ENCODE results near the gene SLC15A4. TPM values are rescaled to one million over a fixed set of nuclear protein-coding genes. Genes with fewer than 3 reads are reported as not detected.

Gene SLC15A4
- total RNA-seq, 2 donors from 2014 or later = 28.2 to 39.5 TPM

DNA sequence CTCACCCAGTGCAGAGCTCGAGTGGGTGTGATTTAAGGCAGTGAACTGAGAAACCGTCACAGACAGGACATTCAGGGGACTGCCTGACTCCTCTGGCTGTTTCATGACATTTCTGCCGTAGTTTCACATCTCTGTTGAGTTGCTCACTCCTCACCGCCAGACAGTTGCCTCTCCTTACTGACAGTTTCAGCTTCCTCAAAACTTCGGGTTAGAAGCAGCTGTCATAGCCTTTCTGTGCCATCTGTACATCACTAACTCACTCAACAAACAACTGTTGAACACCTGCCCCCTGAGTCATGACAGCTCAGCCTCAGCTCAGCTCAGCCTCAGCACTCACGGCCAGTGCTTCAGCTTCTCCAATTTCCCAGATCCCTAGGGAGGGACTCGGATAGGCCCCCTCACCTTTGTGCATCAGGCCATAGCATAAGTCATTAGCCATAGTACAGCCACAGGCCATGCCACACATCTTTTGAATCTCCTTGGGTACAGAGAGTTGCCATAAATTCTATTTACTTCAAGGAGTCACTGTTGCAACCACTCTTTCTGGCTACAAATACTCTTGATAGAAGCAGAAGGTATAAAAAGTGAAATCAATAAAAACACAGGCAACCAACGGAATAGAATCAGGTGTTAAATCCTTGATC lies 6.2 kb upstream of the SLC15A4 start:
- Histone ChIP-seq H3K27ac (ENCODE audit: low read depth, low read length) (no peak overlapping the region), H3K4me1 (ENCODE audit: control insufficient read depth, insufficient read depth, low read length) (no peaks in the 10 kb centered on the region), H3K27me3 (ENCODE audit: control insufficient read depth, insufficient read depth, low read length, poor library complexity, severe bottlenecking) (no peaks in the 10 kb centered on the region), H3K9ac (ENCODE audit: extremely low read depth, low read length, poor library complexity, severe bottlenecking) (no peak overlapping the region), H3K36me3 (ENCODE audit: control insufficient read depth, insufficient read depth, low read length) (peaks cover 4% of the 10 kb centered on the region), H3K4me3 (ENCODE audit: low read length) (no peak overlapping the region), H3K9me3 (ENCODE audit: control insufficient read depth, low read length) (no peaks in the 10 kb centered on the region)
- TF ChIP-seq, protein P1, sequence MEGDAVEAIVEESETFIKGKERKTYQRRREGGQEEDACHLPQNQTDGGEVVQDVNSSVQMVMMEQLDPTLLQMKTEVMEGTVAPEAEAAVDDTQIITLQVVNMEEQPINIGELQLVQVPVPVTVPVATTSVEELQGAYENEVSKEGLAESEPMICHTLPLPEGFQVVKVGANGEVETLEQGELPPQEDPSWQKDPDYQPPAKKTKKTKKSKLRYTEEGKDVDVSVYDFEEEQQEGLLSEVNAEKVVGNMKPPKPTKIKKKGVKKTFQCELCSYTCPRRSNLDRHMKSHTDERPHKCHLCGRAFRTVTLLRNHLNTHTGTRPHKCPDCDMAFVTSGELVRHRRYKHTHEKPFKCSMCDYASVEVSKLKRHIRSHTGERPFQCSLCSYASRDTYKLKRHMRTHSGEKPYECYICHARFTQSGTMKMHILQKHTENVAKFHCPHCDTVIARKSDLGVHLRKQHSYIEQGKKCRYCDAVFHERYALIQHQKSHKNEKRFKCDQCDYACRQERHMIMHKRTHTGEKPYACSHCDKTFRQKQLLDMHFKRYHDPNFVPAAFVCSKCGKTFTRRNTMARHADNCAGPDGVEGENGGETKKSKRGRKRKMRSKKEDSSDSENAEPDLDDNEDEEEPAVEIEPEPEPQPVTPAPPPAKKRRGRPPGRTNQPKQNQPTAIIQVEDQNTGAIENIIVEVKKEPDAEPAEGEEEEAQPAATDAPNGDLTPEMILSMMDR (conservative IDR thresholded peaks at IDR 0.05) = no peak
- H3K27me3 Mint-ChIP-seq (ENCODE audit: insufficient read depth) = no peaks in the 10 kb centered on the region
- no peaks in the 10 kb centered on the region for H3K9me3 Mint-ChIP-seq
- peaks cover 1% of the 10 kb centered on the region for H3K4me1 Mint-ChIP-seq
- H3K4me3 Mint-ChIP-seq = no peak overlapping the region
- H3K36me3 Mint-ChIP-seq (ENCODE audit: low read depth) = peaks cover 16% of the 10 kb centered on the region
- DNase-seq = no peak
- no peak overlapping the region for H3K27ac Mint-ChIP-seq
- 67 to 80% methylated on average over 3 to 8 of the region's 8 CpGs for WGBS, 2 experiments (ENCODE audit: insufficient coverage in 1 of 2, insufficient read length in 1 of 2)

DNA sequence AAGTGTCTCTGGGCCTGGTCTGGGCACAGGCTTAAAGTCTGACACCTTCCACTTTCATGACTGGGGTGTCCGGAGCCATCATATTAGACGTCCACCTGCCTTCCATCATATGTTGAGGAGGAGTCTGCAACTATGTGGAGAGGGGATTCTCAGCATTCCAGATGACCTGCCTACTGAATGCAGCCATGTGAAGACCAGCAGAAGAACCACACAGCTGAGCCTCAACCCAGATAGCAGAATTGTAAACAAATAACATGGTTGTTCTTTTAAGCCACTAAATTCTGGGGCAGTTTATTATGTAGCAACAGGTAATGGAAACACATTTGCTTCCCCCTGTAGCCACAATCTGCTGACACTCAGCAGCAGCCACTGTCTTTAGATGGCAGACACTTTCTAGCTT lies 4.0 kb upstream of the SLC15A4 start:
- Mint-ChIP-seq H3K36me3 (ENCODE audit: low read depth) (peaks cover 17% of the 10 kb centered on the region), H3K27ac (no peak overlapping the region), H3K4me1 (peaks cover 6% of the 10 kb centered on the region), H3K9me3 (no peaks in the 10 kb centered on the region), H3K4me3 (no peak overlapping the region), H3K27me3 (ENCODE audit: insufficient read depth) (no peaks in the 10 kb centered on the region)
- 100% methylated on average over 2 of the region's 2 CpGs for WGBS, 2 experiments (ENCODE audit: insufficient coverage in 1 of 2, insufficient read length in 1 of 2)
- Histone ChIP-seq H3K27ac (ENCODE audit: low read depth, low read length) (no peak overlapping the region), H3K9ac (ENCODE audit: extremely low read depth, low read length, poor library complexity, severe bottlenecking) (no peak overlapping the region), H3K4me3 (ENCODE audit: low read length) (no peak overlapping the region), H3K36me3 (ENCODE audit: control insufficient read depth, insufficient read depth, low read length) (peaks cover 4% of the 10 kb centered on the region), H3K4me1 (ENCODE audit: control insufficient read depth, insufficient read depth, low read length) (no peaks in the 10 kb centered on the region), H3K27me3 (ENCODE audit: control insufficient read depth, insufficient read depth, low read length, poor library complexity, severe bottlenecking) (no peaks in the 10 kb centered on the region), H3K9me3 (ENCODE audit: control insufficient read depth, low read length) (no peaks in the 10 kb centered on the region)
- TF ChIP-seq, protein P1 (conservative IDR thresholded peaks at IDR 0.05) = no peak
- DNase-seq = no peak

DNA sequence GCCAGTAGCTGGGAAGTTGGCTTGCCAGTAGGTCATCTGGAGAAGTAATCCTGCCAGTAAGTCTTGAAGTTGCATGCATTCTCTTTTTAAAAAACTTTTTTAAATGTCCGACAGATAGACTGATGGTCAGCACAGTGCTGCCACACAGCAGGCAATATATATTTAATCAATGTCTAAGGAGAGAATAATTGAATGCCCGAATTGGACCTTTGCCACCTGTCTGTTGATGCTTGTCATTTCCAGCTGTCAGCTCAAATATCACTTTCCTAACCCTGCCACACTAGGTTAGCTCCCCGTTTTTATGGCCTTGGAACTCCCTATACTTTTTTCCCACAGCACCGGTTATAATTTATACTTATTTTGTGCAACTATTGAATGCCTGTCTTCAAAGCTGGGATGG lies 2.1 kb upstream of the SLC15A4 start:
- Mint-ChIP-seq H3K4me1 (peaks cover 16% of the 10 kb centered on the region), H3K9me3 (no peaks in the 10 kb centered on the region), H3K27me3 (ENCODE audit: insufficient read depth) (no peaks in the 10 kb centered on the region), H3K27ac (no peak overlapping the region), H3K4me3 (no peak overlapping the region), H3K36me3 (ENCODE audit: low read depth) (peaks cover 23% of the 10 kb centered on the region)
- Histone ChIP-seq H3K9me3 (ENCODE audit: control insufficient read depth, low read length) (no peaks in the 10 kb centered on the region), H3K4me3 (ENCODE audit: low read length) (no peak overlapping the region), H3K4me1 (ENCODE audit: control insufficient read depth, insufficient read depth, low read length) (peaks cover 3% of the 10 kb centered on the region), H3K27ac (ENCODE audit: low read depth, low read length) (no peak overlapping the region), H3K27me3 (ENCODE audit: control insufficient read depth, insufficient read depth, low read length, poor library complexity, severe bottlenecking) (no peaks in the 10 kb centered on the region), H3K9ac (ENCODE audit: extremely low read depth, low read length, poor library complexity, severe bottlenecking) (no peak overlapping the region), H3K36me3 (ENCODE audit: control insufficient read depth, insufficient read depth, low read length) (peaks cover 10% of the 10 kb centered on the region)
- WGBS, 2 experiments (ENCODE audit: insufficient coverage in 1 of 2, insufficient read length in 1 of 2) = 91 to 92% methylated on average over 4 of the region's 4 CpGs
- DNase-seq = no peak
- TF ChIP-seq, protein P1 (conservative IDR thresholded peaks at IDR 0.05) = no peak
